ENCODE results near the gene REC8.

- TF ChIP-seq, protein P1, sequence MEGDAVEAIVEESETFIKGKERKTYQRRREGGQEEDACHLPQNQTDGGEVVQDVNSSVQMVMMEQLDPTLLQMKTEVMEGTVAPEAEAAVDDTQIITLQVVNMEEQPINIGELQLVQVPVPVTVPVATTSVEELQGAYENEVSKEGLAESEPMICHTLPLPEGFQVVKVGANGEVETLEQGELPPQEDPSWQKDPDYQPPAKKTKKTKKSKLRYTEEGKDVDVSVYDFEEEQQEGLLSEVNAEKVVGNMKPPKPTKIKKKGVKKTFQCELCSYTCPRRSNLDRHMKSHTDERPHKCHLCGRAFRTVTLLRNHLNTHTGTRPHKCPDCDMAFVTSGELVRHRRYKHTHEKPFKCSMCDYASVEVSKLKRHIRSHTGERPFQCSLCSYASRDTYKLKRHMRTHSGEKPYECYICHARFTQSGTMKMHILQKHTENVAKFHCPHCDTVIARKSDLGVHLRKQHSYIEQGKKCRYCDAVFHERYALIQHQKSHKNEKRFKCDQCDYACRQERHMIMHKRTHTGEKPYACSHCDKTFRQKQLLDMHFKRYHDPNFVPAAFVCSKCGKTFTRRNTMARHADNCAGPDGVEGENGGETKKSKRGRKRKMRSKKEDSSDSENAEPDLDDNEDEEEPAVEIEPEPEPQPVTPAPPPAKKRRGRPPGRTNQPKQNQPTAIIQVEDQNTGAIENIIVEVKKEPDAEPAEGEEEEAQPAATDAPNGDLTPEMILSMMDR (IDR thresholded peaks at IDR 0.05; ENCODE audit: poor library complexity): no peak
- TF ChIP-seq EZH2phosphoT487 (IDR thresholded peaks at IDR 0.05; ENCODE audit: low read depth, severe bottlenecking, unreplicated experiment) (no peak), EZH2 (IDR thresholded peaks at IDR 0.05; ENCODE audit: borderline replicate concordance) (no peak)
These were observed 20.3 kb upstream of the REC8 start for GRCh38 chr14:24151404-24152080.

Data from hepatocyte (in vitro differentiated cells).